Measurements from ENCODE around the gene TRAPPC14.
"Not testable (repeated sequence)": the region's sequence is repeated elsewhere in the genome, so short reads cannot be mapped to it uniquely, and the experiment has no call there.

TRAPPC14 gene

GRCh38 chr7:100142461-100142860 lies 16.1 kb downstream of the TRAPPC14 start:
- TF ChIP-seq Cebpa-rat (IDR thresholded peaks at IDR 0.05) = peak in 2 of 11 experiments; percentile 32 to 56; a peak in 2 of 22 replicates
- H4K20me1 ChIP-seq = no peaks in the 10 kb centered on the region
- H3K4me1 ChIP-seq = peaks cover 22 to 59% (median 40%) of the 10 kb centered on the region in 10 experiments
- peak overlapping the region in 9 of 11 experiments; percentile 59 to 91 (median 78); a peak in 15 of 22 replicates for H3K4me2 ChIP-seq
- H3K27me3 ChIP-seq = no peaks in the 10 kb centered on the region
- H3K36me3 ChIP-seq = no peaks in the 10 kb centered on the region
- H3K9ac ChIP-seq = peak overlapping the region in 5 of 11 experiments; percentile 35 to 72 (median 60); a peak in 6 of 22 replicates
- no peaks in the 10 kb centered on the region for H3K9me3 ChIP-seq (replicated peaks in 1 of 11)
- no peak overlapping the region for H3K4me3 ChIP-seq
- peak overlapping the region in 8 of 11 experiments; percentile 27 to 85 (median 75); a peak in 14 of 22 replicates for H3K27ac ChIP-seq

DNA sequence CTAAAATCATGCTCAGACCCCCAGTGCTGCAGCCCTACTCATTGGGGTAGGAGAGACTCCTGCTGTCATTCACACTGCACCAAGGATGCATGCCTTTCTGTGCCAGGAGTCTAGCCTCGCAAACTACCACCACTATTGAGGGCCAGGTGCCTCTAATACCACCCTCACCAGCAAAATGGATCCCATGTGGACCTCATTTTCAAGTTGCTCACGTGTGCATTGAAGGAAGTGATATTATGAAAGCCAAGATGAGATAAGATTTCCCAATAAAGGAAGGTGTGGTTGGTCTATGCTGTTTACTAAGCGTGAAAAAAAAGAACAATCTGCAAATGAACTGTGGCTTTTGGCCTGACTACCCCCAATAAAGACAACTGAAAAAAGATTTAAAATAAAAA lies 17.0 kb downstream of the TRAPPC14 start:
- peak overlapping the region in 10 of 11 experiments; percentile 3 to 85 (median 71); a peak in 17 of 22 replicates for H3K27ac ChIP-seq
- peak overlapping the region; percentile 33 to 91 (median 77); a peak in 21 of 22 replicates for H3K4me2 ChIP-seq
- TF ChIP-seq Cebpa-rat (IDR thresholded peaks at IDR 0.05) = peak in 7 of 11 experiments; percentile 13 to 54 (median 38); a peak in 3 of 22 replicates
- H3K9ac ChIP-seq = peak overlapping the region in 9 of 11 experiments; percentile 37 to 72 (median 54); a peak in 14 of 22 replicates
- no peaks in the 10 kb centered on the region for H3K27me3 ChIP-seq
- no peaks in the 10 kb centered on the region for H3K9me3 ChIP-seq (replicated peaks in 1 of 11)
- H3K4me3 ChIP-seq = 0 out of 20 replicates have a peak overlapping the region, but pooled peaks of 1 of the 10 experiments have one; percentile 18
- no peaks in the 10 kb centered on the region for H3K36me3 ChIP-seq
- H3K4me1 ChIP-seq = peaks cover 23 to 59% (median 40%) of the 10 kb centered on the region in 10 experiments
- H4K20me1 ChIP-seq = no peaks in the 10 kb centered on the region

DNA sequence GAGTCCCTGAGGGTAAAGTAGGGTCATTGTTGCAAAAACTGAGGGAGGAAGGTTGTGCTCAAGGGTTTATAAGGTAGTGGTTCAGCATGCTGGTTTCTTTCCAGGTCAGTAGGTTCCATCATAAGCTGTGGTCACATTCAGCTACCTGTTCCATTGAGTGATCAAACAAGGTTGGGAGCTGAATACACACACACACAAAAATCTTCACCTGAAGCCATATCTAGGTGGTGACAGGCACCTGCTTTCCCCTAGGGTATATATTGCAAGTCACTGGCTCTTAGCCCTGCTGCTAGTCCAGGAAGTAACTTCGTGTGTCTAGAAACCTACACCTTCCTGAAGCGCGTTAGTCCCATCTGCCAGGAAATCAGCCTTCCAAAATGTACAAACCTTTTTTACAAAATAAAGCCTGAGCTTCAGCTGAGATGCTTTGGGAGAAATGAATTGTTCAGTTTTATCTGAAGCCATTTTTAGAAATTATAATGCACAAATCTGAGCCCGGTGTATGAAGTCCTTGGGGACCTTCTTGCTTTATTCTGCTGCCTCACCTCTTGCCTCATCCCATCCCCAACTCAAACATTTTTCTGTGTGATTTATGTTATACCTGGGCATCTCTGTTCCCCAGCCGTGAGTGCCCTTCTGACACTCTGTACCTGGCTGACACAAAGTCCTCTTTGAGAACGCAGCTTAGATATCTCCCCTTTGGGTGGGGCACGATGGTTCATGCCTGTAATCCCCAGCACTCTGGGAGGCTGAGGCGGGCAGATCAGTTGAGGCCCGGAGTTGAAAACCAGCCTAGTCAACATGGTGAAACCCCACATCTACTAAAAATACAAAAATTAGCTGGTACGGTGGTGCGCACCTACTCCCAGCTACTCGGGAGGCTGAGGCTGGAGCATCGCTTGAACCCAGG lies 20.4 kb downstream of the TRAPPC14 start:
- Histone ChIP-seq H3K9ac (peak overlapping the region in 1 of 11 experiments; percentile 1; a peak in 1 of 22 replicates), H3K27ac (no peak overlapping the region), H3K4me2 (peak overlapping the region in 10 of 11 experiments; percentile 3 to 68 (median 40); a peak in 19 of 22 replicates), H3K4me3 (no peak overlapping the region), H3K9me3 (replicated peaks in 1 of 11) (no peaks in the 10 kb centered on the region), H3K4me1 (peaks cover 23 to 61% (median 39%) of the 10 kb centered on the region in 10 experiments), H4K20me1 (no peaks in the 10 kb centered on the region), H3K27me3 (no peaks in the 10 kb centered on the region), H3K36me3 (no peaks in the 10 kb centered on the region)
- no peak for TF ChIP-seq Cebpa-rat (IDR thresholded peaks at IDR 0.05)

GRCh38 chr7:100132697-100133151 lies 25.8 kb downstream of the TRAPPC14 start:
- Histone ChIP-seq H3K4me2 (peak overlapping the region in 7 of 11 experiments; percentile 11 to 56 (median 31); a peak in 11 of 22 replicates), H4K20me1 (no peaks in the 10 kb centered on the region), H3K4me3 (no peak overlapping the region), H3K9ac (0 out of 22 replicates have a peak overlapping the region, but pooled peaks of 1 of the 11 experiments have one; percentile 1), H3K27me3 (peaks cover 4 to 21% (median 16%) of the 10 kb centered on the region in 11 experiments; a peak in 12 of 22 replicates), H3K9me3 (replicated peaks in 1 of 11) (no peaks in the 10 kb centered on the region), H3K36me3 (no peaks in the 10 kb centered on the region), H3K4me1 (peaks cover 8 to 42% (median 27%) of the 10 kb centered on the region in 10 experiments), H3K27ac (no peak overlapping the region)
- no peak for TF ChIP-seq Cebpa-rat (IDR thresholded peaks at IDR 0.05)

GRCh38 chr7:100132126-100132525 lies 26.4 kb downstream of the TRAPPC14 start:
- Histone ChIP-seq H3K27me3 (peaks cover 4 to 26% (median 20%) of the 10 kb centered on the region in 11 experiments; a peak in 12 of 22 replicates), H3K4me3 (no peak overlapping the region), H3K36me3 (no peaks in the 10 kb centered on the region), H3K9ac (0 out of 22 replicates have a peak overlapping the region, but pooled peaks of 3 of the 11 experiments have one; percentile 1 to 6 (median 1)), H3K27ac (no peak overlapping the region), H3K9me3 (replicated peaks in 1 of 11) (no peaks in the 10 kb centered on the region), H3K4me2 (peak overlapping the region in 8 of 11 experiments; percentile 11 to 56 (median 28); a peak in 11 of 22 replicates), H3K4me1 (peaks cover 9 to 44% (median 28%) of the 10 kb centered on the region in 10 experiments), H4K20me1 (no peaks in the 10 kb centered on the region)
- TF ChIP-seq Cebpa-rat (IDR thresholded peaks at IDR 0.05) = no peak

DNA sequence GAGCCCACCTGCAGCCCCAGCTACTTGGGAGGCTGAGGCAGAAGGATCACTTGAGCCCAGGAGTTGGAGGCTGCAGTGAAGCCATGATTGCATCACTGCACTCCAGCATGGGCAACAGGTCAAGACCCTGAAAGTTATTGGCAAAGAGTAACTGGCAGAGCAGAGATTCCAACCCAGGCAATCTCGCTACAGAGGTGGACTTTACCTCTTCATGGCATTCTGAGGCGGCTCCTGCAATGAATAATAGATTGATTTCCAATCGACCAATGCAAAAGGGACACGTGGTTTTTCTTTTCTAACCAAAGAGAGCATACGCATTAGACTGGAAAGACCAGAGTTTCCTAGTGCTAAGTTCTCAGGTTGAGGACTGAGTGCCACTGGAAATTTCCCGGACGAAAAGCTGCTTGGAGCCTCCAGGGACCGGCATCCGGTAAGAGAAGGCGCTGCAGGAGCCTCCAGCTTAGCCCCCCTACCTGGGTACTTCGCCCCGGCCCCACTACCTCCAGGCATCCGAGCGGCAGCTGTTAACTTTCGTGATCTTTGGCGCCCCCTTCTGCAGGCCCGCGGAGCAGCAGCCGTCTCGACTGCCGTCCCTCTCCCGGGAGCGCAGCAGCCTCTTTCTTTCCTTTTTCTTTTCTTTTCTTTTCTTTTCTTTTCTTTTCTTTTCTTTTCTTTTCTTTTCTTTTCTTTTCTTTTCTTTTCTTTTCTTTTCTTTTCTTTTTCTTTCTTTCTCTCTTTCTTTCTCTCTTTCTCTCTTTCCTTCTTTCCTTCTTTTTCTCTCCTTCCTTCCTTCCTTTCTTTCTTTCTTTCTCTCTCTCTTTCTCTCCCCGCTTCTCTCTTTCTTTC lies 27.7 kb downstream of the TRAPPC14 start:
- Histone ChIP-seq H3K4me3 (no peak overlapping the region), H3K9me3 (replicated peaks in 1 of 11) (no peaks in the 10 kb centered on the region), H3K4me1 (peaks cover 14 to 48% (median 34%) of the 10 kb centered on the region in 10 experiments), H3K9ac (peak overlapping the region in 1 of 11 experiments; percentile 31; a peak in 3 of 22 replicates), H4K20me1 (no peaks in the 10 kb centered on the region), H3K27ac (no peak overlapping the region), H3K27me3 (peaks cover 4 to 26% (median 20%) of the 10 kb centered on the region in 11 experiments; a peak in 12 of 22 replicates), H3K36me3 (no peaks in the 10 kb centered on the region), H3K4me2 (peak overlapping the region; percentile 9 to 65 (median 39); a peak in 16 of 22 replicates)
- TF ChIP-seq Cebpa-rat (IDR thresholded peaks at IDR 0.05) = no peak

DNA sequence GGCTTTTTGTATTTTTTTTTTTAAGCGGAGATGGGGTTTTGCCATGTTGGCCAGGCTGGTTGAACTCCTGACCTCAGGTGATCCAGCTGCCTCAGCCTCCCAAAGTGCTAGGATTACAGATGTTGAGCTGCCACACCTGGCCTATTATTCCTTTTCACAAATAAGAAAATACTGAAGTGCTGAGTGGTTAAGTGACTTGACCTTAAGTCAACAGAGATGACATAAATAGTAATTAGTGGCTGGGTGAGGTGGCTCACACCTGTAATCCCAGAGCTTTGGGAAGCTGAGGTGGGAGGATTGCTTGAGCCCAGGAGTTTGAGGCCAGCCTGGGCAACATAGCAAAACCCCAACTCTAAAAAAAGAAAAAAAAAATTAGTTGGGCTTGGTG lies 28.3 kb downstream of the TRAPPC14 start:
- 0 out of 22 replicates have a peak overlapping the region, but pooled peaks of 1 of the 11 experiments have one; percentile 34 for H3K4me2 ChIP-seq
- H3K9me3 ChIP-seq (replicated peaks in 1 of 11); H3K27ac ChIP-seq; H4K20me1 ChIP-seq; H3K36me3 ChIP-seq; H3K4me3 ChIP-seq; H3K9ac ChIP-seq: not testable (repeated sequence)
- peaks cover 20 to 54% (median 39%) of the 10 kb centered on the region in 10 experiments for H3K4me1 ChIP-seq
- peaks cover 4 to 26% (median 20%) of the 10 kb centered on the region in 11 experiments; a peak in 12 of 22 replicates for H3K27me3 ChIP-seq

GRCh38 chr7:100128637-100128963 lies 29.9 kb downstream of the TRAPPC14 start:
- peaks cover 35 to 70% (median 54%) of the 10 kb centered on the region in 10 experiments for H3K4me1 ChIP-seq
- TF ChIP-seq Cebpa-rat (IDR thresholded peaks at IDR 0.05) = no peak
- H3K4me2 ChIP-seq = peak overlapping the region; percentile 89 to 100 (median 99)
- peaks cover 0 to 6% (median 0%) of the 10 kb centered on the region in 11 experiments; a peak in 4 of 22 replicates for H3K36me3 ChIP-seq
- peak overlapping the region in 3 of 11 experiments; percentile 86 to 89 (median 87); a peak in 2 of 22 replicates for H3K9ac ChIP-seq
- no peak overlapping the region for H3K27ac ChIP-seq
- peaks cover 4 to 26% (median 20%) of the 10 kb centered on the region in 11 experiments; a peak in 12 of 22 replicates for H3K27me3 ChIP-seq
- H3K9me3 ChIP-seq (replicated peaks in 1 of 11) = no peaks in the 10 kb centered on the region
- H3K4me3 ChIP-seq = peak overlapping the region in 1 of 10 experiments; percentile 91; a peak in 2 of 20 replicates
- H4K20me1 ChIP-seq = no peaks in the 10 kb centered on the region
